A549 (cell line): Measurements from ENCODE around the gene SLC12A8. TPM values are rescaled to one million over a fixed set of nuclear protein-coding genes. Genes with fewer than 3 reads are reported as not detected.

Experiments used
- ATAC-seq, 2 experiments: fragments of 200-7000 bp in 1 of 2; fragments of >200 bp in 1 of 2; cut with Nextera tagmentation in 1 of 2; cut with Tn5 transposase in 1 of 2; 3 replicates each; pipeline versions ENCODE4 v1.8.0 to v1.9.1; 2018 to 2020; ENCODE audit warnings: mild to moderate bottlenecking in 1 of 2, moderate library complexity in 1 of 2
- CTCF ChIA-PET: fragments of 300-600 bp; sonication (Branson Sonifier 250); formaldehyde crosslinking; extraction: SDS; loops from one replicate; lab custom pipeline; 2021; ENCODE audit warnings: antibody characterized with exemption, inconsistent platforms; lab: Yijun Ruan, JAX
- POLR2A ChIA-PET: fragments of 350-600 bp; formaldehyde crosslinking; extraction: SDS; loops from one replicate; lab custom pipeline; 2021; ENCODE audit warnings: antibody characterized with exemption, inconsistent platforms; lab: Yijun Ruan, JAX
- DNase-seq, 2 experiments: peaks; one replicate each; pipeline versions ENCODE4 v3.0.0 to v3.0.0-alpha.2; 2011 to 2016; ENCODE audit warnings: low read depth in 1 of 2, low spot score in 1 of 2
- FAIRE-seq: peaks from 2 replicates; lab custom pipeline; 2011; peaks lifted over from hg19 to GRCh38; lab: Jason Lieb, UNC
- H3K27ac ChIP-seq, 2 experiments: fragments of >200 bp; sonication (Bioruptor Twin); formaldehyde crosslinking; 3 replicates each; pipeline ENCODE4 v1.5.1; 2016 to 2017
- H3K4me1 ChIP-seq: fragments of >200 bp; sonication (Bioruptor Twin); formaldehyde crosslinking; 3 replicates; pipeline ENCODE4 v1.6.1; 2016
- H3K4me2 ChIP-seq: fragments of >200 bp; sonication (Bioruptor Twin); formaldehyde crosslinking; 3 replicates; pipeline ENCODE4 v1.6.1; 2016
- H3K4me3 ChIP-seq: fragments of >200 bp; sonication (Bioruptor Twin); formaldehyde crosslinking; 3 replicates; pipeline ENCODE4 v1.5.1; 2016
- H3K9me3 ChIP-seq: fragments of >200 bp; sonication (Bioruptor Twin); formaldehyde crosslinking; 3 replicates; pipeline ENCODE4 v1.6.1; 2016
- BHLHE40 ChIP-seq: IDR thresholded peaks from 2 replicates; pipeline ENCODE4 v1.6.1; 2012; ENCODE audit warnings: low read depth, low read length, inconsistent platforms
- CBX2 ChIP-seq: fragments of 200-600 bp; sonication (generic); IDR thresholded peaks from 2 replicates; pipeline ENCODE4 v1.6.1; 2016; ENCODE audit warnings: low read depth, mild to moderate bottlenecking, borderline replicate concordance
- CBX8 ChIP-seq: fragments of 200-600 bp; sonication (generic); IDR thresholded peaks from 2 replicates; pipeline ENCODE4 v1.6.1; 2016
- CHD4 ChIP-seq: fragments of 200-600 bp; sonication (generic); IDR thresholded peaks from 2 replicates; pipeline ENCODE4 v1.6.1; 2016; ENCODE audit warnings: antibody characterized with exemption, mild to moderate bottlenecking, borderline replicate concordance
- EHF ChIP-seq: fragments of 250-450 bp; sonication (Bioruptor Pico); IDR thresholded peaks from 2 replicates; pipeline ENCODE4 v1.5.0; 2020; ENCODE audit warnings: mild to moderate bottlenecking
- EHMT2 ChIP-seq: fragments of 200-600 bp; sonication (generic); IDR thresholded peaks from 2 replicates; pipeline ENCODE4 v1.6.1; 2016; ENCODE audit warnings: antibody characterized with exemption, low read depth, mild to moderate bottlenecking, moderate library complexity
- FOSB ChIP-seq: fragments of 250-450 bp; sonication (Bioruptor Pico); IDR thresholded peaks from 2 replicates; pipeline ENCODE4 v1.5.0; 2020; ENCODE audit warnings: mild to moderate bottlenecking, moderate library complexity
- FOSL2 ChIP-seq, 2 experiments: fragments of 450-650 bp in 1 of 2; fragments of >200 bp in 1 of 2; sonication (Bioruptor Twin) in 1 of 2; formaldehyde crosslinking; IDR thresholded peaks; 2 replicates each; pipeline versions ENCODE4 v1.5.0 to v1.6.1; 2016 to 2020; ENCODE audit warnings: mild to moderate bottlenecking in 1 of 2, moderate library complexity in 1 of 2
- FOXS1 ChIP-seq: fragments of 250-450 bp; sonication (Bioruptor Pico); IDR thresholded peaks from 2 replicates; pipeline ENCODE4 v1.5.0; 2020; ENCODE audit warnings: mild to moderate bottlenecking, moderate library complexity
- HEYL ChIP-seq: fragments of 250-450 bp; sonication (Bioruptor Pico); IDR thresholded peaks from 2 replicates; pipeline ENCODE4 v1.8.0; 2021; ENCODE audit warnings: mild to moderate bottlenecking, moderate library complexity
- HOXA7 ChIP-seq: fragments of 250-450 bp; sonication (Bioruptor Pico); IDR thresholded peaks from 2 replicates; pipeline ENCODE4 v1.5.0; 2020; ENCODE audit warnings: mild to moderate bottlenecking, moderate library complexity
- JUN ChIP-seq, 2 experiments: fragments of >200 bp; sonication (Bioruptor Twin); formaldehyde crosslinking; IDR thresholded peaks; 2 replicates in 1 of 2; 3 replicates in 1 of 2; pipeline ENCODE4 v1.6.1; 2016 to 2017
- MAFK ChIP-seq: fragments of 450-650 bp; IDR thresholded peaks from 2 replicates; pipeline ENCODE4 v1.6.1; 2014; ENCODE audit not compliant: partially characterized antibody
- MAZ ChIP-seq: fragments of 150-350 bp; IDR thresholded peaks from 2 replicates; pipeline ENCODE4 v1.6.1; 2014; ENCODE audit warnings: antibody characterized with exemption, low read depth, low read length, borderline replicate concordance
- NR3C1 ChIP-seq: fragments of >200 bp; sonication (Bioruptor Twin); formaldehyde crosslinking; IDR thresholded peaks from 3 replicates; pipeline ENCODE4 v1.6.1; 2017
- POLR2AphosphoS2 ChIP-seq: conservative IDR thresholded peaks from 2 replicates; pipeline ENCODE4 v1.6.1; 2012; ENCODE audit warnings: low read length, improper control_type of control experiment, inconsistent platforms
- RAD21 ChIP-seq, 2 experiments: fragments of >200 bp in 1 of 2; sonication (Bioruptor Twin) in 1 of 2; formaldehyde crosslinking in 1 of 2; IDR thresholded peaks in 1 of 2; conservative IDR thresholded peaks in 1 of 2; 2 replicates in 1 of 2; 3 replicates in 1 of 2; pipeline ENCODE4 v1.6.1; 2012 to 2018; ENCODE audit warnings: inconsistent platforms in 1 of 2
- RARB ChIP-seq: fragments of 250-450 bp; sonication (Bioruptor Pico); IDR thresholded peaks from 2 replicates; pipeline ENCODE4 v1.8.0; 2021; ENCODE audit warnings: mild to moderate bottlenecking, moderate library complexity
- ZFP36 ChIP-seq: fragments of 450-650 bp; IDR thresholded peaks from 2 replicates; pipeline ENCODE4 v1.6.1; 2014; ENCODE audit warnings: borderline replicate concordance; ENCODE audit not compliant: partially characterized antibody
- WGBS: methylation state at CpG from one replicate; pipeline ENCODE4 v1.1.6; 2017; ENCODE audit errors: missing lambda C conversion rate; 5-methylcytosine and 5-hydroxymethylcytosine counted together
- polyA plus RNA-seq, 4 experiments: library from polyadenylated mRNA; depleted of rRNA in 3 of 4; stranded (reverse); fragments of >200 nt; fragmentation: RNase III in 1 of 4; extraction: RNeasy Plus Mini Kit Qiagen cat#74134 plus additional on column Dnase treatment in 1 of 4; gene quantifications; 2 replicates in 3 of 4; 3 replicates in 1 of 4; pipeline ENCODE4 v1.2.3, GENCODE V29; 2011 to 2017
- TF ChIP-seq, protein P1 (sequence below): fragments of 200-600 bp; sonication (generic); IDR thresholded peaks from 2 replicates; pipeline ENCODE4 v1.6.1; 2016; ENCODE audit warnings: antibody characterized with exemption, mild to moderate bottlenecking, moderate library complexity
- TF ChIP-seq, protein P2 (sequence below): IDR thresholded peaks from 2 replicates; pipeline ENCODE4 v1.6.1; 2012
- TF ChIP-seq, protein P3 (sequence below): fragments of 450-650 bp; IDR thresholded peaks from 2 replicates; pipeline ENCODE4 v1.6.1; 2014; ENCODE audit warnings: antibody characterized with exemption
- TF ChIP-seq, protein P4 (sequence below): IDR thresholded peaks from 2 replicates; pipeline ENCODE4 v1.6.1; 2012; ENCODE audit warnings: low read depth, borderline replicate concordance
- TF ChIP-seq, protein P5 (sequence below): fragments of >200 bp; sonication (Bioruptor Twin); formaldehyde crosslinking; IDR thresholded peaks from 2 replicates; pipeline ENCODE4 v1.6.1; 2016
- TF ChIP-seq, protein P6 (sequence below): fragments of 150-350 bp; IDR thresholded peaks from 2 replicates; pipeline ENCODE4 v1.6.1; 2014; ENCODE audit warnings: low read depth, mild to moderate bottlenecking, low read length
- TF ChIP-seq, protein P7 (sequence below): fragments of 250-450 bp; sonication (Bioruptor Pico); IDR thresholded peaks from 2 replicates; pipeline ENCODE4 v1.5.0; 2021; ENCODE audit warnings: mild to moderate bottlenecking, moderate library complexity, borderline replicate concordance

The SLC12A8 gene
- polyA plus RNA-seq, 2 of the 4 experiments (the other 2 are of a cell fraction): 1.1 to 4.2 TPM

DNA sequence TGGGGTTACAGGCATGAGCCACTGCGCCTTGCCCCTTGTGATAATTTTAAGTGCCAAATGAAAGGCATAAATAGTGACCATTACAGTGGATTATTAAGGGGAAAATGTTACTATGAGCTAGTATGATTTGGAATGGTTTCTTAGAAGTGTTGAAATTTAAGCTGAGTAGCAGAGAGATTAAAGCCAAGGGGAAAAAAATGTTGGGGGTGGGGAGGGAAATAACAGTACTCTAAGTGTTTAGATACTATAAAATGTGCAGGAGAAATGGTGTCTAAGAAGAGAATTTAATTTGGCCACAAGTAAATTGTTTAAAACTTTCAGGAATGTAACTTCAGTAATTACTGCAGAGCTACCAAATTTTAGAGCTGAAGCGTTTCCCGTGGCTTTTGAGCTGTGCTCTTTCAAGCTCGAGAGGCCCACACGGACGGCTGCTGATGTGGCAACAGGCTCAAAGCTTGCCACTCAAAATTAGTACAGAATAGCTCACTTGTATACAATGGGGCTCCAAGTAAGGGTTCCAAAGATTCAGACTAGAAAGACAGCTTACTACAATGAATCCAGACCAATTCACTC is 23.9 kb upstream of the SLC12A8 start:
- Histone ChIP-seq H3K4me1 (peaks cover 10% of the 10 kb centered on the region; the same call in 2 of the 3 replicates), H3K9me3 (no peaks in the 10 kb centered on the region), H3K4me2 (no peak overlapping the region), H3K27ac (no peak overlapping the region), H3K4me3 (no peak overlapping the region)
- ATAC-seq: no peak
- DNase-seq: no peak
- POLR2A ChIA-PET: no interaction called here
- FAIRE-seq: no peak
- WGBS: 93% methylated on average over 6 of the region's 6 CpGs
- TF ChIP-seq EHF (CRISPR knock-in tag) (no peak), HOXA7 (no peak), MAFK (no peak), FOSL2 (IDR thresholded peaks at IDR 0.05) (no peak), FOSL2 (CRISPR knock-in tag; IDR thresholded peaks at IDR 0.05) (no peak), CBX2 (no peak), CBX8 (no peak), EHMT2 (no peak), FOSB (CRISPR knock-in tag) (no peak), RAD21 (conservative IDR thresholded peaks at IDR 0.05 in 1 of 2, IDR thresholded peaks at IDR 0.05 in 1 of 2) (no peak), RARB (CRISPR knock-in tag) (no peak), CHD4 (no peak), MAZ (no peak), BHLHE40 (no peak)
- TF ChIP-seq, protein P1, sequence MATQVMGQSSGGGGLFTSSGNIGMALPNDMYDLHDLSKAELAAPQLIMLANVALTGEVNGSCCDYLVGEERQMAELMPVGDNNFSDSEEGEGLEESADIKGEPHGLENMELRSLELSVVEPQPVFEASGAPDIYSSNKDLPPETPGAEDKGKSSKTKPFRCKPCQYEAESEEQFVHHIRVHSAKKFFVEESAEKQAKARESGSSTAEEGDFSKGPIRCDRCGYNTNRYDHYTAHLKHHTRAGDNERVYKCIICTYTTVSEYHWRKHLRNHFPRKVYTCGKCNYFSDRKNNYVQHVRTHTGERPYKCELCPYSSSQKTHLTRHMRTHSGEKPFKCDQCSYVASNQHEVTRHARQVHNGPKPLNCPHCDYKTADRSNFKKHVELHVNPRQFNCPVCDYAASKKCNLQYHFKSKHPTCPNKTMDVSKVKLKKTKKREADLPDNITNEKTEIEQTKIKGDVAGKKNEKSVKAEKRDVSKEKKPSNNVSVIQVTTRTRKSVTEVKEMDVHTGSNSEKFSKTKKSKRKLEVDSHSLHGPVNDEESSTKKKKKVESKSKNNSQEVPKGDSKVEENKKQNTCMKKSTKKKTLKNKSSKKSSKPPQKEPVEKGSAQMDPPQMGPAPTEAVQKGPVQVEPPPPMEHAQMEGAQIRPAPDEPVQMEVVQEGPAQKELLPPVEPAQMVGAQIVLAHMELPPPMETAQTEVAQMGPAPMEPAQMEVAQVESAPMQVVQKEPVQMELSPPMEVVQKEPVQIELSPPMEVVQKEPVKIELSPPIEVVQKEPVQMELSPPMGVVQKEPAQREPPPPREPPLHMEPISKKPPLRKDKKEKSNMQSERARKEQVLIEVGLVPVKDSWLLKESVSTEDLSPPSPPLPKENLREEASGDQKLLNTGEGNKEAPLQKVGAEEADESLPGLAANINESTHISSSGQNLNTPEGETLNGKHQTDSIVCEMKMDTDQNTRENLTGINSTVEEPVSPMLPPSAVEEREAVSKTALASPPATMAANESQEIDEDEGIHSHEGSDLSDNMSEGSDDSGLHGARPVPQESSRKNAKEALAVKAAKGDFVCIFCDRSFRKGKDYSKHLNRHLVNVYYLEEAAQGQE: no peak
- TF ChIP-seq, protein P2, sequence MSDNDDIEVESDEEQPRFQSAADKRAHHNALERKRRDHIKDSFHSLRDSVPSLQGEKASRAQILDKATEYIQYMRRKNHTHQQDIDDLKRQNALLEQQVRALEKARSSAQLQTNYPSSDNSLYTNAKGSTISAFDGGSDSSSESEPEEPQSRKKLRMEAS: no peak
- TF ChIP-seq, protein P3, sequence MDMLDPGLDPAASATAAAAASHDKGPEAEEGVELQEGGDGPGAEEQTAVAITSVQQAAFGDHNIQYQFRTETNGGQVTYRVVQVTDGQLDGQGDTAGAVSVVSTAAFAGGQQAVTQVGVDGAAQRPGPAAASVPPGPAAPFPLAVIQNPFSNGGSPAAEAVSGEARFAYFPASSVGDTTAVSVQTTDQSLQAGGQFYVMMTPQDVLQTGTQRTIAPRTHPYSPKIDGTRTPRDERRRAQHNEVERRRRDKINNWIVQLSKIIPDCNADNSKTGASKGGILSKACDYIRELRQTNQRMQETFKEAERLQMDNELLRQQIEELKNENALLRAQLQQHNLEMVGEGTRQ: no peak
- TF ChIP-seq, protein P4, sequence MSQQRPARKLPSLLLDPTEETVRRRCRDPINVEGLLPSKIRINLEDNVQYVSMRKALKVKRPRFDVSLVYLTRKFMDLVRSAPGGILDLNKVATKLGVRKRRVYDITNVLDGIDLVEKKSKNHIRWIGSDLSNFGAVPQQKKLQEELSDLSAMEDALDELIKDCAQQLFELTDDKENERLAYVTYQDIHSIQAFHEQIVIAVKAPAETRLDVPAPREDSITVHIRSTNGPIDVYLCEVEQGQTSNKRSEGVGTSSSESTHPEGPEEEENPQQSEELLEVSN: no peak
- CTCF ChIA-PET: interaction anchor here (1.2 kb wide), 1 partner anchor 27 kb away, joined by 3 read pairs; no protein-coding TSS in a partner anchor

DNA sequence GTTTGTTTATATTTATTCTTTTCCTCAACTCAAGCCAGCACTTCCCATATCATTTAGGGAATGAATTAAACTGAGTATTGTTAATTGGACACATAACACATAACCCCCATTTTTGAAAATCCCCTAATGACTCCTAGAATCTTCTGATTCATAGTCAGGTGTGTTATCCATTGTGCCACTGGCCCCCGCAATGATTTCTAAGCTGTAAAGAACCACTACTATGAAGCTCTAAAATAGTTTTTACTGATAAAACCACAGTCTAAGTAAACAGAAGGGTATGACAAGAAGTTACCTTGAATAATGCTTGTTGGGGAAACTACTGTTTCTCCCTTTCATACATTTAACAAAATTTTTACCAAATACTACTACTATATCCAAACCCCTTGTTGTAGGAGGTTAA is 22.3 kb upstream of the SLC12A8 start:
- H3K4me1 ChIP-seq: peaks cover 13% of the 10 kb centered on the region; the same call in 2 of the 3 replicates
- DNase-seq: no peak
- no peaks in the 10 kb centered on the region for H3K9me3 ChIP-seq
- H3K4me3 ChIP-seq: no peak overlapping the region
- ChIA-PET CTCF (no interaction called here), POLR2A (no interaction called here)
- FAIRE-seq: no peak
- no peak overlapping the region for H3K27ac ChIP-seq
- no peak overlapping the region for H3K4me2 ChIP-seq
- WGBS: 91% methylated on average over 1 of the region's 1 CpG
- no peak for ATAC-seq
- TF ChIP-seq POLR2AphosphoS2 (no peak), ZFP36 (no peak), EHMT2 (no peak), BHLHE40 (no peak), NR3C1 (no peak), FOSB (CRISPR knock-in tag) (no peak), FOXS1 (CRISPR knock-in tag) (no peak), HEYL (no peak), MAFK (no peak), JUN (IDR thresholded peaks at IDR 0.05) (no peak)
- TF ChIP-seq, protein P2: no peak
- TF ChIP-seq, protein P5, sequence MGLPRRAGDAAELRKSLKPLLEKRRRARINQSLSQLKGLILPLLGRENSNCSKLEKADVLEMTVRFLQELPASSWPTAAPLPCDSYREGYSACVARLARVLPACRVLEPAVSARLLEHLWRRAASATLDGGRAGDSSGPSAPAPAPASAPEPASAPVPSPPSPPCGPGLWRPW: no peak
- TF ChIP-seq, protein P6, sequence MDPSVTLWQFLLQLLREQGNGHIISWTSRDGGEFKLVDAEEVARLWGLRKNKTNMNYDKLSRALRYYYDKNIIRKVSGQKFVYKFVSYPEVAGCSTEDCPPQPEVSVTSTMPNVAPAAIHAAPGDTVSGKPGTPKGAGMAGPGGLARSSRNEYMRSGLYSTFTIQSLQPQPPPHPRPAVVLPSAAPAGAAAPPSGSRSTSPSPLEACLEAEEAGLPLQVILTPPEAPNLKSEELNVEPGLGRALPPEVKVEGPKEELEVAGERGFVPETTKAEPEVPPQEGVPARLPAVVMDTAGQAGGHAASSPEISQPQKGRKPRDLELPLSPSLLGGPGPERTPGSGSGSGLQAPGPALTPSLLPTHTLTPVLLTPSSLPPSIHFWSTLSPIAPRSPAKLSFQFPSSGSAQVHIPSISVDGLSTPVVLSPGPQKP: no peak
- TF ChIP-seq, protein P7, sequence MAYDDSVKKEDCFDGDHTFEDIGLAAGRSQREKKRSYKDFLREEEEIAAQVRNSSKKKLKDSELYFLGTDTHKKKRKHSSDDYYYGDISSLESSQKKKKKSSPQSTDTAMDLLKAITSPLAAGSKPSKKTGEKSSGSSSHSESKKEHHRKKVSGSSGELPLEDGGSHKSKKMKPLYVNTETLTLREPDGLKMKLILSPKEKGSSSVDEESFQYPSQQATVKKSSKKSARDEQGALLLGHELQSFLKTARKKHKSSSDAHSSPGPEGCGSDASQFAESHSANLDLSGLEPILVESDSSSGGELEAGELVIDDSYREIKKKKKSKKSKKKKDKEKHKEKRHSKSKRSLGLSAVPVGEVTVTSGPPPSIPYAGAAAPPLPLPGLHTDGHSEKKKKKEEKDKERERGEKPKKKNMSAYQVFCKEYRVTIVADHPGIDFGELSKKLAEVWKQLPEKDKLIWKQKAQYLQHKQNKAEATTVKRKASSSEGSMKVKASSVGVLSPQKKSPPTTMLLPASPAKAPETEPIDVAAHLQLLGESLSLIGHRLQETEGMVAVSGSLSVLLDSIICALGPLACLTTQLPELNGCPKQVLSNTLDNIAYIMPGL (CRISPR knock-in tag): no peak
